HG03097 (cell line): ENCODE data around the gene LIF.

Source experiments
- ATAC-seq: cut with Tn5 transposase; IDR thresholded peaks from one replicate; pipeline ENCODE4 v1.9.1; 2021; ENCODE audit not compliant: unreplicated experiment, low FRiP score

Gene LIF

GRCh38 chr22:30195245-30196140 is 51.1 kb downstream of the LIF start:
- no peak for ATAC-seq

- no peak for ATAC-seq
These were observed 53.4 kb downstream of the LIF start for GRCh38 chr22:30193031-30193775.

- no peak for ATAC-seq
These were observed 54.1 kb downstream of the LIF start for GRCh38 chr22:30192427-30192826.

- no peak for ATAC-seq
These were observed 55.4 kb downstream of the LIF start for GRCh38 chr22:30191040-30191701.

GRCh38 chr22:30190574-30190973 is 56.0 kb downstream of the LIF start:
- ATAC-seq: no peak
